H1 (cell line): ENCODE data around the gene USP10. TPM values are rescaled to one million over a fixed set of nuclear protein-coding genes. Genes with fewer than 3 reads are reported as not detected.

Experiments
- CTCF ChIA-PET: fragments of 300-600 bp; sonication (Branson Sonifier 250); formaldehyde crosslinking; loops from one replicate; lab custom pipeline; 2021; ENCODE audit not compliant: partially characterized antibody; lab: Charles Lee
- POLR2A ChIA-PET: fragments of 300-600 bp; sonication (Branson Sonifier 250); formaldehyde crosslinking; loops from one replicate; lab custom pipeline; 2021; ENCODE audit warnings: inconsistent platforms; ENCODE audit not compliant: partially characterized antibody; lab: Charles Lee
- DNase-seq, 2 experiments: peaks; one replicate each; pipeline versions ENCODE4 v3.0.0 to v3.0.0-alpha.2; 2010 to 2022; ENCODE audit warnings: low spot score in 2 of 2, low read depth in 1 of 2, mixed read lengths in 1 of 2
- FAIRE-seq: peaks from 2 replicates; lab custom pipeline; 2011; peaks lifted over from hg19 to GRCh38; lab: Jason Lieb, UNC
- H2AFZ ChIP-seq: 2 replicates; pipeline ENCODE4 v1.8.1; 2012; ENCODE audit warnings: low read length, inconsistent platforms
- H2AK5ac ChIP-seq: 2 replicates; pipeline ENCODE4 v1.6.1; 2013; ENCODE audit warnings: low read depth, low read length
- H2BK120ac ChIP-seq: replicated peaks from 2 replicates; pipeline ENCODE3; 2013; ENCODE audit warnings: low read depth, low read length, inconsistent platforms
- H2BK12ac ChIP-seq: 2 replicates; pipeline ENCODE4 v1.6.1; 2013; ENCODE audit warnings: low read depth, low read length
- H2BK15ac ChIP-seq: 2 replicates; pipeline ENCODE4 v1.6.1; 2013; ENCODE audit warnings: low read length
- H2BK20ac ChIP-seq: 2 replicates; pipeline ENCODE4 v1.6.1; 2013; ENCODE audit warnings: low read length
- H2BK5ac ChIP-seq: 2 replicates; pipeline ENCODE4 v1.6.1; 2013; ENCODE audit warnings: low read depth, low read length
- H3K14ac ChIP-seq: 2 replicates; pipeline ENCODE4 v1.6.1; 2013; ENCODE audit warnings: inconsistent platforms; ENCODE audit not compliant: insufficient read length
- H3K18ac ChIP-seq: 2 replicates; pipeline ENCODE4 v1.6.1; 2013; ENCODE audit warnings: low read length; ENCODE audit errors: extremely low read depth
- H3K23ac ChIP-seq: 2 replicates; pipeline ENCODE4 v1.6.1; 2013; ENCODE audit warnings: inconsistent platforms; ENCODE audit not compliant: insufficient read length
- H3K23me2 ChIP-seq: 2 replicates; pipeline ENCODE4 v1.6.1; 2013; ENCODE audit warnings: low read depth, low read length
- H3K27ac ChIP-seq: 2 replicates; pipeline ENCODE4 v1.6.1; 2011; ENCODE audit warnings: low read depth, low read length, inconsistent platforms
- H3K27me3 ChIP-seq, 4 experiments: replicated peaks in 1 of 4; 1 replicate in 1 of 4; 2 replicates in 3 of 4; pipeline versions ENCODE4 v1.6.1 to v1.8.1; 2011 to 2013; ENCODE audit warnings: low read length in 3 of 4, mild to moderate bottlenecking in 3 of 4, inconsistent platforms in 2 of 4, mixed read lengths in 2 of 4, moderate library complexity in 1 of 4; ENCODE audit not compliant: control insufficient read depth in 3 of 4, insufficient read depth in 3 of 4; ENCODE audit errors: extremely low read depth in 1 of 4
- H3K36me3 ChIP-seq, 4 experiments: 2 replicates each; pipeline versions ENCODE4 v1.6.1 to v1.8.1; 2011 to 2013; ENCODE audit warnings: mild to moderate bottlenecking in 4 of 4, low read length in 3 of 4, moderate library complexity in 2 of 4, control low read depth in 1 of 4, inconsistent platforms in 1 of 4; ENCODE audit not compliant: insufficient read depth in 4 of 4, control insufficient read depth in 2 of 4
- H3K4ac ChIP-seq: replicated peaks from 2 replicates; pipeline ENCODE3; 2013; ENCODE audit warnings: low read length, low read depth, mixed read lengths, inconsistent platforms; ENCODE audit not compliant: insufficient read length
- H3K4me1 ChIP-seq, 4 experiments: replicated peaks in 1 of 4; 1 replicate in 1 of 4; 2 replicates in 3 of 4; pipeline versions ENCODE4 v1.6.1 to v1.8.1; 2011 to 2013; ENCODE audit warnings: low read length in 3 of 4, inconsistent platforms in 2 of 4, mixed read lengths in 1 of 4; ENCODE audit not compliant: insufficient read depth in 4 of 4, control insufficient read depth in 3 of 4
- H3K4me2 ChIP-seq, 2 experiments: 2 replicates each; pipeline versions ENCODE4 v1.6.1 to v1.8.1; 2011 to 2013; ENCODE audit warnings: low read depth in 2 of 2, low read length in 2 of 2, control low read depth in 1 of 2, inconsistent platforms in 1 of 2, mild to moderate bottlenecking in 1 of 2; ENCODE audit not compliant: insufficient read depth in 1 of 2
- H3K4me3 ChIP-seq, 4 experiments: fragments of 200-600, 300-600 bp in 1 of 4; sonication (generic), shearing (Covaris generic), sonication (Bioruptor Twin) in 1 of 4; 2 replicates each; pipeline versions ENCODE4 v1.5.1 to v1.8.1; 2011 to 2016; ENCODE audit warnings: low read length in 4 of 4, low read depth in 3 of 4, control low read depth in 2 of 4, inconsistent platforms in 2 of 4, mild to moderate bottlenecking in 2 of 4, mixed read lengths in 1 of 4, moderate library complexity in 1 of 4; ENCODE audit not compliant: insufficient read depth in 2 of 4; ENCODE audit errors: extremely low read depth in 1 of 4
- H3K56ac ChIP-seq: replicated peaks from 2 replicates; pipeline ENCODE3; 2013; ENCODE audit warnings: low read depth, mild to moderate bottlenecking, mixed read lengths, low read length, inconsistent platforms; ENCODE audit not compliant: insufficient read length
- H3K79me1 ChIP-seq: 2 replicates; pipeline ENCODE4 v1.6.1; 2013; ENCODE audit warnings: low read depth, low read length, control low read depth
- H3K79me2 ChIP-seq, 2 experiments: 2 replicates each; pipeline versions ENCODE4 v1.6.1 to v1.8.1; 2012 to 2013; ENCODE audit warnings: low read length in 2 of 2, mild to moderate bottlenecking in 2 of 2, inconsistent platforms in 1 of 2; ENCODE audit not compliant: insufficient read depth in 2 of 2, control insufficient read depth in 1 of 2
- H3K9ac ChIP-seq, 4 experiments: replicated peaks in 1 of 4; 1 replicate in 1 of 4; 2 replicates in 3 of 4; pipeline versions ENCODE4 v1.6.1 to v1.8.1; 2011 to 2013; ENCODE audit warnings: low read depth in 3 of 4, low read length in 3 of 4, control low read depth in 2 of 4, mild to moderate bottlenecking in 2 of 4, moderate library complexity in 2 of 4, inconsistent platforms in 1 of 4; ENCODE audit errors: extremely low read depth in 1 of 4
- H3K9me3 ChIP-seq, 2 experiments: 2 replicates each; pipeline versions ENCODE4 v1.6.1 to v1.8.1; 2012 to 2013; ENCODE audit warnings: mild to moderate bottlenecking in 2 of 2, moderate library complexity in 2 of 2, control low read depth in 1 of 2, inconsistent platforms in 1 of 2, low read depth in 1 of 2, low read length in 1 of 2, mixed read lengths in 1 of 2; ENCODE audit not compliant: insufficient read depth in 2 of 2
- H4K20me1 ChIP-seq, 2 experiments: replicated peaks in 1 of 2; 2 replicates each; pipeline versions ENCODE3 to v1.8.1; 2011 to 2013; ENCODE audit warnings: inconsistent platforms in 2 of 2, low read length in 2 of 2, mild to moderate bottlenecking in 1 of 2; ENCODE audit not compliant: insufficient read depth in 2 of 2, control insufficient read depth in 1 of 2
- H4K5ac ChIP-seq: 2 replicates; pipeline ENCODE4 v1.6.1; 2013; ENCODE audit warnings: low read length, low read depth, mixed read lengths, inconsistent platforms; ENCODE audit not compliant: insufficient read length
- H4K8ac ChIP-seq: 2 replicates; pipeline ENCODE4 v1.8.0; 2013; ENCODE audit warnings: mild to moderate bottlenecking, moderate library complexity, low read length, inconsistent platforms; ENCODE audit not compliant: insufficient read depth; ENCODE audit errors: extremely low read depth
- H4K91ac ChIP-seq: replicated peaks from 2 replicates; pipeline ENCODE3; 2013; ENCODE audit warnings: low read length, mixed read lengths, inconsistent platforms; ENCODE audit not compliant: insufficient read length
- KDM5A ChIP-seq: fragments of 200-600 bp; IDR thresholded peaks from 2 replicates; pipeline ENCODE4 v1.7.1; 2012; ENCODE audit warnings: mild to moderate bottlenecking, low read length, inconsistent platforms, mixed read lengths
- RFX5 ChIP-seq: IDR thresholded peaks from 2 replicates; pipeline ENCODE4 v1.6.1; 2011; ENCODE audit warnings: low read depth, low read length, improper control_type of control experiment, borderline replicate concordance
- SAP30 ChIP-seq: fragments of 300-600 bp; sonication (generic); IDR thresholded peaks from 2 replicates; pipeline ENCODE4 v1.7.1; 2012; ENCODE audit warnings: low read length, moderate library complexity, mild to moderate bottlenecking, inconsistent platforms; ENCODE audit not compliant: insufficient read depth, insufficient replicate concordance
- SIRT6 ChIP-seq: IDR thresholded peaks from one replicate; pipeline ENCODE4 v1.7.1; 2012; ENCODE audit warnings: low read length, inconsistent platforms
- TEAD4 ChIP-seq: IDR thresholded peaks from 2 replicates; pipeline ENCODE4 v1.6.1; 2012; ENCODE audit warnings: low read depth, low read length, inconsistent platforms, mixed read lengths
- YY1 ChIP-seq: IDR thresholded peaks from 2 replicates; pipeline ENCODE4 v1.6.1; 2011; ENCODE audit warnings: low read depth, mild to moderate bottlenecking, low read length
- WGBS, 2 experiments: shearing (Covaris generic) in 1 of 2; methylation state at CpG; one replicate each; pipeline versions ENCODE4 v1.1.6 to v1.1.7; 2013 to 2015; ENCODE audit warnings: low lambda C conversion rate in 2 of 2, mixed read lengths in 2 of 2, inconsistent platforms in 1 of 2, low coverage in 1 of 2, missing lambda C conversion rate in 1 of 2; ENCODE audit not compliant: insufficient replicate concordance in 2 of 2, insufficient coverage in 1 of 2, insufficient read length in 1 of 2; ENCODE audit errors: extremely low coverage in 1 of 2, missing lambda C conversion rate in 1 of 2; 5-methylcytosine and 5-hydroxymethylcytosine counted together
- polyA plus RNA-seq, 7 experiments: library from polyadenylated mRNA; depleted of rRNA in 3 of 7; stranded (reverse) in 5 of 7; unstranded in 2 of 7; fragments of >200 nt in 5 of 7; fragments of 200-250 nt in 2 of 7; gene quantifications; 1 replicate in 5 of 7; 2 replicates in 1 of 7; 4 replicates in 1 of 7; pipeline versions ENCODE4 v1.2.1 to v1.2.3, GENCODE V29; 2011 to 2013; ENCODE audit warnings: missing spikeins in 2 of 7, mixed read lengths in 2 of 7
- total RNA-seq: library from RNA; stranded (reverse); fragmentation: NEBNext Ultra II Directional; extraction: Animal tissue kit (Norgen Biotek cat#: 25700); gene quantifications from 2 replicates; pipeline ENCODE4 v1.2.1, GENCODE V29; 2021

USP10 gene
- total and polyA plus RNA-seq, 2 of the 8 experiments (the other 6 are each of a cell fraction or from before 2014, with no cell fraction given), result 171 to 195 TPM

GRCh38 chr16:84759906-84760305 lies 60.1 kb downstream of the USP10 start:
- Histone ChIP-seq H3K79me1 (peaks cover 4% of the 10 kb centered on the region; the same call in 1 of the 2 replicates), H3K23ac (no peak overlapping the region), H4K8ac (no peak overlapping the region), H3K18ac (no peak overlapping the region), H3K4me3 (no peak overlapping the region), H3K56ac (no peak overlapping the region), H2BK20ac (no peak overlapping the region), H3K4ac (no peak overlapping the region), H2BK120ac (no peak overlapping the region), H4K91ac (no peak overlapping the region), H2BK15ac (no peak overlapping the region), H2AFZ (no peak overlapping the region), H3K79me2 (peaks cover 4 to 77% of the 10 kb centered on the region in 2 experiments), H4K20me1 (peaks cover 20 to 25% of the 10 kb centered on the region in 2 experiments), H3K27me3 (no peaks in the 10 kb centered on the region), H2AK5ac (no peak overlapping the region), H3K4me1 (no peaks in the 10 kb centered on the region), H3K9ac (no peak overlapping the region), H2BK12ac (no peak overlapping the region), H2BK5ac (no peak overlapping the region), H3K36me3 (peaks cover 7 to 48% (median 30%) of the 10 kb centered on the region in 4 experiments; a peak in 7 of 8 replicates), H3K23me2 (no peaks in the 10 kb centered on the region), H3K4me2 (no peak overlapping the region), H3K27ac (no peak overlapping the region), H3K14ac (no peak overlapping the region), H4K5ac (no peak overlapping the region), H3K9me3 (no peaks in the 10 kb centered on the region)
- ChIA-PET CTCF (interaction anchor here (1.0 to 4.0 kb wide), 12 partner anchors 9 to 238 kb away, joined by 3 to 25 read pairs (median 6); no protein-coding TSS in a partner anchor), POLR2A (interaction anchor here (0.9 to 1.1 kb wide), 3 partner anchors 9 to 196 kb away, joined by 3 read pairs; no protein-coding TSS in a partner anchor)
- DNase-seq, result no peak
- TF ChIP-seq RFX5 (no peak), YY1 (no peak), KDM5A (no peak), TEAD4 (no peak), SAP30 (no peak), SIRT6 (no peak)
- no peak for FAIRE-seq
- WGBS, 2 experiments, result 96% methylated on average over 3 of the region's 3 CpGs; no CpG with 5 or more reads in 1 of the 2 experiments
